Hematopoietic multipotent progenitor cell treated with erythropoietin and hydrocortisone succinate and interleukin-3 and kit ligand, for 15 days (in vitro differentiated cells): ENCODE measurements around the gene NR1D1.

Experiments
- DNase-seq: peaks from one replicate; pipeline ENCODE4 v3.0.0-alpha.2; 2015; ENCODE audit warnings: low spot score

NR1D1 gene

GRCh38 chr17:40111221-40112128, 11.1 kb upstream of the NR1D1 start:
- peak; percentile 79 for DNase-seq

GRCh38 chr17:40110026-40110845, 9.8 kb upstream of the NR1D1 start:
- DNase-seq, result no peak

DNA sequence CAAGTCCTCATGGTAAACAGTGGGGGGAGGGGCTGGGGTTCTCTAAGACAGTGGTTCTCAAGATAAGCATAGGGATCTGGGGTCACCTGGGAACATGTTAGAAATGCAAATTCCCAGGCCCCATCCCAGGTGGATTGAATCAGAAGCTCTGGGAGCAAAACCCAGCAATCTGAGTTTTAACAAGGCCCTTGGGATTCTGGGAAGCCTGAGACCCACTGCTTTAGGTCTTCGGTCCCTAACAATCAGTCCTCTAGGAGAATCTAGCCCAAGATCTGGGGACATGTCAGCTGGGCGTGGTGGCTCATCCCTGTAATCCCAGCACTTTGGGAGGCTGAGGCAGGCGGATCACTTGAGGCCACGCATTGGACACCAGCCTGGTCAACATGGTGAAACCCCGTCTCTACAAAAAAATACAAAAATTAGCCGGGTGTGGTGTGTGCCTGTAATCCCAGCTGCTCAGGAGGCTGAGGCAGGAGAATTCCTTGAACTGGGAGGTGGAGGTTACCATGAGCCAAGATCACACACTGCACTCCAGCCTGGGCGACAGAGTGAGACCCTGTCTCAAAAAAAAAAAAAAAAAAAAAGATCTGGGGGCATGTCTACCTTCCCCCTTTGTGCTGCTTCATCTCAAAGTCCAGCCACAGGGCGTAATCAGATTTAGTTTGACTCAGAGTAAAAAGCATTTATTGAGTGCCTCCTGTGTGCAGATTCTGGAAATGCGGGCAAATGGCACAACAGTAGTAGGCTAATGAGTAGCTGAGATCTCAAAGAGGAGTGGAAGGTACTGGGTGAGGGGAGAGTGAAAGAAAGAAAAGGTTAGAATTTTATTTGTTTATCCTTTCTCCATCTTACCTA, 8.8 kb upstream of the NR1D1 start:
- no peak for DNase-seq

DNA sequence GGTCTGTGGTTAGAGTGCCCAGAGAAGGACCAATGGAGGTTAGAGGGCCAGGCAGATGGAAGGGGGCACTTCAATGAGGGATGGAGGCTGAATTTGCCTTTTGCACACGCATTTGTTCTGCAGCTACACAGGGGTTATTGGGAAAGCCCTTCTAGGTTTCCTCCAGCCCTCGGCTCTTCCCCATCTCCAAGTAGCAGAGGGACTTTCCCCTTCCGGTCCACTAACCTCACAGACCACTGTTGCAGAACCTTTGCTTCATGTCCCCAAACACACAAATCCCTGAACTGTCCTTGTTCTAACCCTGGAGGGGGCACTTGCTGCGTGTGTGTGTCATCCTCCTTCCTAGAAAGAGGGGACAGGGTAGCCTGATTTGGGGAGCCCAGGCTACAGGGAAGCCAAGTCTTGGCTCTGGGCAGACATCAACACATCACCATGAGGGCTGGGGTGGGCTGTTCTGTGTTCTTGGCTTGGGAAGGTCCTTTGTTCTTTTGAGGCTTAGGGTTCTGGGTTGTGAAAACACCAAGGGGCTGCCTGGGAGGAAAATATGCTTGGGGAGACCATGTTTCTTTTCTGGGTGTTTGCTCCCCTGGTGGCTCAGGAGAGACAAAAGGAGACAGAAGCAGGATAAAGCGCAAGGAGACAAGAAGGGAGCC, 7.3 kb upstream of the NR1D1 start:
- no peak for DNase-seq

DNA sequence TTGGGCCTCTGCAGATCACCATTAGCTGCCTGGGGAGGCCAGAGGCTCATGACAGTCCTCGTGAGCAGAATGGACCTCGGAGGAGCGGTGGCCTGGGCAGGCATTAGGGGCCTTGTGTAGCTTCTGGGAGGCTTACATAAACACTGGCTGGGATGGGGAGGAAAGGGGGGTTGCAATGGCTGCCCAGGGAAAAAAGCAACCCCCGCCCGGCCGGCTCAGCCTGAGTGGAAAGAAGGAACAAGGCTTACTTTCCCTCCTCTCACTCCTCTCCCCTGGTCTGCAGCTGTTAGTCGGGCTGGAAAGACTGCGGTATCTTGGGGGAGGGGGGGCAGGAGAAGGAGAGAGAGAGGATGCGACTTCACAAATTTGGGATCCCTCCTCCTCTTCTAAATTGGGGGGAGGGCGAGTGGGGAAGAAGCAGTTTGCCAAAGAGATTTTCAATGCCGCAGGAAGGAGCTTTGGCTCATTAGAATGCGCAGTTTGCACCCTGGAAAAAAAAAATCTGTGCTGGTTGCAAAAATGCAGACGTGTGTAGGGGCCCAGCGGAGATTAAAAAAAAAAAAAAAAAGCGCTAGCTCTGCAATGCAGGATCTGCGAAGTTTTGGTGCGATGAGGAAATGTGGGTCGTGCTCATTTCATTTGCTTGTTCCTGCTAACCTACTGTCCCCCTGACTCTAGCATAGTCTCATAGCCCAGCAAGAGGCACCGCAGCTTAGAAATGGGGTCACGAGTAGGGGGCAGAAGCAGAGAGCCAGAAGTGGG, 6.6 kb upstream of the NR1D1 start:
- no peak for DNase-seq

DNA sequence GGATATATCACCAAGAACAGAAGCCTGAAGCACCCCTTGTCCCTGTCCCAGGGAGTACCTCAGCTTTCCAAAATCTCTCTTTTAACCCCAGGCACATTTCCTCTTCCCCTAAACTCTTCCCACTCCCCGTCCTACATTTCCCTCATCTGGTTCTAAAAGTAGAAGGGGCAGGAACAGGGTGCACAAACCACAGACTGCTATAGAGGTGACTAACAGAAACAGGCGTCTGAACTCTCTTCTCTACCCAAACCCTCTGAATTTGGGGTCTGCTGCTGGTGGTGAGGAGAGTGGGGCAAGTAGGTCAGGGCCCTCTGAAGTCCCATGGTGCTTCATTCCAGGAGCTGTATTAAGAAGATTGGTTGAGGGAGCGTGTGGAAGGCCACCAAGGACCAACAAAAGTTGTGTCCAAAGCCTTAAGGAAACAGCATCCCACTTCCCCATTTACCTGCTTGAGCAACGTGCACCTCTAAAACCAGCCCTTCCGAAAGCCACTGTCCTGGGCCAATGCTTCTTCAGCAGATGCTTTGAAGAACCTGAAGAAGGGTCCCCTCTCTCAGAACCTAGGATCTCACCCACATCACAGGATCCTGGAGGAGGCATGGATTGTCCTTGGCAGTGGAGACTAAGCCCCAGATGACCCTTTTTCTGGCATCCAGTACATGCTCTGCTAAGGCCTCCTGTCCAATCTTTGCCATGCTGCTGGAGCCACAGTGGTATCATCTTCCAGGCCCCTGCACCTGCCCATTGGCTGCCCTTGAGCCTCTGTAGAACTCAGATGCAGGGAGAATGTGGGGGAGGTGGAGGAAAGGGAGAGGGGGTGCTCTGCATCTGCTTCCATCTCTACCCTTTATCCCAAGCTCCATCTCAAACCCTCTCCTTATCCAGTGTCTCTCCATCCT, 5.7 kb upstream of the NR1D1 start:
- no peak for DNase-seq

DNA sequence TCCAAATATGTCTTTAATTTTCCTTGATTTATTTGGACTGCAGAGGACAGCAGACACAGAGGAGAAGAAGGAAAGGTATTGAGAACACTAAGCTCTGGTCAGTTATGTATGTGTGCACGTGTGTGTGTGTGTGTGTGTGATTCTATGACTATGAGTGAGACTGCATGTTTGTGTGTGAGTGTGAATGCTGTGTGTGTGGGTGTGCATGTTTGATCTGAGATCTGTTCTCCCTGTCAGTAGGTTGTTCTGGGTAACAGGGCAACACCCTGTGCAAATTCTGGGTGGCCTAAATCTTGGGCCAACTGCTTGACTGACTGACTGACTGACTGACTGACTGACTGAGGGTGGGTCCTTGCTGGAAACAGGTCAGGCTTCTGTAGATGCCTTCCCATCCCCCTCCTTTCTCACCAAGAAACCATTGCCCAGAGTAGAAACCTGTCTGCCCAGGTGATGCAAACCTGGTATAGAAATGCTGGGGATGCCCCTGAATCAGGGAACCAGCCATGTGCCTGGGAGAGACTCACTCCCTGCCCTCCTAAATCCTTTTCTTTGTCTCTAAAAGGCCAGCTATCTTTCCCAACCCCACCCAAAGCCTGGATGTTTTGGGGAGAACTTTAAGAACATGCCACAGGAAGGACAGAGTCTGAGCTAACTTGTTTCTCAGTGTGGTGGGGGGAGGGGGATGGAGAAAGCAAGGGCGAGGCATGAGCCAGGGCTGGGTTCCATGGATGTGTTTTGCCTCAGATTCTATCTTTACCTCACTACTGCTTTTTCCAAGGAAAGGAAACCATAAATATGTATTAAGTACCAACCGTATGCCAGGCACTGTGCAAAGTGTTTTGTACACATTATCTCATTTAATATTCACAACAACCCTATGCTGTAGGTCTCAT, 4.5 kb upstream of the NR1D1 start:
- no peak for DNase-seq

DNA sequence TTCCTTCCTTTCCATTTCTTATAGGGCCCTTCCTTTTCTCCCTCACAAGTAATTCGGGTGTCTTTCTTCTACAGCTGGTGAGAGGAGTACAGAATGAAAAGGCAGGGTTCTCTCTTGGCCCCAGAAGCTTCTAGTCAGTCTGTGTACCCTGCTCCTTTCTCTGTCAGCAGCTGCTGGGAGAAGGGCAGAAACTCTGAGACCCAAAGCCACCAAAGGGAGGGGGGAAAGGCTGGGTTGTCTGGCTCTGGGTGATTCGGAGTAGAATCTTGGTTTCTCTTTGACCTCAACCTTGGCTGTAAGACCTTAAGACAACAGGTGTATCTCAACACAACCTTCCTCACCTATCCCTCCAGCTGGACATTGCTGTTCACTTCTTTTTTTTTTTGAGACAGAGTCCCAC, 3.3 kb upstream of the NR1D1 start:
- no peak for DNase-seq

- DNase-seq, result no peak
Measured at GRCh38 chr17:40103071-40103661, 2.8 kb upstream of the NR1D1 start.

DNA sequence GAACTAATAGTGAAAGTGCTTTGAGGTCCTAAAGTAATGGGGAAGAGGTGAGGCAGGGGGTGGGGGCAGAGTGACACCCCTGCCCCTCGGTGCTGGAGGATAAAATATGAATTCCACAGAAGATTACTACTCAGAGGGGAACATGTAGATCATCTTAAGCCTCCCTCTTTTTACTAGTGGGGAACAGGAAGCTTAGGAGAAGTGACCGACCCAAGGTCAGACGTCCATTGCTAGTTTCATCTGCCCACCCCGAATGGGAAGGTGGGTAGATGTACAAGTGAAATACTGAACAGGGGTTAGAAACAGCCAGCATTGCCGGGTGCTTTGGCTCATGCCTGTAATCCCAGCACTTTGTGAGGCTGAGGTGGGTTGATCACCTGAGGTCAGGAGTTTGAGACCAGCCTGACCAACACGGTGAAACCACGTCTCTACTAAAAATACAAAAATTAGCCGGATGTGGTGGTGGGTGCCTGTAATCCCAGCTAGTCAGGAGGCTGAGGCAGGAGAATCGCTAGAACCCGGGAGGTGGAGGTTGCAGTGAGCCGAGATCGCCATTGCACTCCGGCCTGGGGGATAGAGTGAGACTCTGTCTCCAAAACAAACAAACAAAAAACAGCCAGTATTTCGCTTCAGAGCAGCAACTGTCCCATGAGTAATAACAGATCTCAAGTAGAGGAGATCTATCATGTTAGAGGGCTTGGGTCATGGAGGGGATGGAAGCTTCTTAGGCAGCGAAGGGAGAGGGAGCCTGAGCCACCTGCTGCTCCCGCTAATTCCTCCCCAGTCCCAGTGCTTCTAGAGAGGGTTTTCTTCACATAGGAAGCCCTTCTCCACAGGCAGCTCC, 1.2 kb upstream of the NR1D1 start:
- no peak for DNase-seq

DNA sequence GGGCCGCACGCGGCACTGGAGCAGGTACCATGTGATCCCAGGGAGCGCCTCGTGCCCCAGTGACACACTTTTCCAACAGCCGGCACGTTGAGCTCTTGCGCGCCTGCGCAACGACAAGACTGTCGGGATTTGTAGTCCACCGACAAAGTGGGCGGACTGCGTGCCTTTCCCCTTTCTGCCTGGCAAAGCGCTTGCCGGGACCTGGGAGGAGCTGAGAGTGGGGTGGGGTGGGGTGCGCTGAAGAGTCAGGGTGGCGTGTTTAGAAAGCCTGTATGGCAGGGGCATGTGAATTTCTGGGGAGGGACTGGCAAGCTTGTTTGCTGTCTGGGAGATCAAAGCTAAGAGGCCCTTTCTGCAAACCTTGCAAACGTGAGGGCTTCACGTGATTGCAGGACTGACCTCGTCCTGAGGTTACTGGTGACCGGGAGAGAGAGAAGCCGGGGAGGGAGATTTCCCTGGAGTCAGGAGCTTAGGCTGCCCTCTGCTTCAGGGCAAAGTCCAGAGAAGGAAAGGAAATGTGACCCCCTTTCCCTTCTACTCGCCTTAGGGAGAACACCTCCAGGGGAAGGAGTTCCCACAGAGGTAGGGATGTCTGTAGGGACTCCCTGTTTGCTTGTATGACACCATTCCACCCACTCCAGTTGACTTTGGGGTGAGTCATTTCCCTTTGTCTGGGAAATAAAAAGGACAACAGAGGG, 429 bp upstream of the NR1D1 start:
- peak; percentile 91 for DNase-seq

DNA sequence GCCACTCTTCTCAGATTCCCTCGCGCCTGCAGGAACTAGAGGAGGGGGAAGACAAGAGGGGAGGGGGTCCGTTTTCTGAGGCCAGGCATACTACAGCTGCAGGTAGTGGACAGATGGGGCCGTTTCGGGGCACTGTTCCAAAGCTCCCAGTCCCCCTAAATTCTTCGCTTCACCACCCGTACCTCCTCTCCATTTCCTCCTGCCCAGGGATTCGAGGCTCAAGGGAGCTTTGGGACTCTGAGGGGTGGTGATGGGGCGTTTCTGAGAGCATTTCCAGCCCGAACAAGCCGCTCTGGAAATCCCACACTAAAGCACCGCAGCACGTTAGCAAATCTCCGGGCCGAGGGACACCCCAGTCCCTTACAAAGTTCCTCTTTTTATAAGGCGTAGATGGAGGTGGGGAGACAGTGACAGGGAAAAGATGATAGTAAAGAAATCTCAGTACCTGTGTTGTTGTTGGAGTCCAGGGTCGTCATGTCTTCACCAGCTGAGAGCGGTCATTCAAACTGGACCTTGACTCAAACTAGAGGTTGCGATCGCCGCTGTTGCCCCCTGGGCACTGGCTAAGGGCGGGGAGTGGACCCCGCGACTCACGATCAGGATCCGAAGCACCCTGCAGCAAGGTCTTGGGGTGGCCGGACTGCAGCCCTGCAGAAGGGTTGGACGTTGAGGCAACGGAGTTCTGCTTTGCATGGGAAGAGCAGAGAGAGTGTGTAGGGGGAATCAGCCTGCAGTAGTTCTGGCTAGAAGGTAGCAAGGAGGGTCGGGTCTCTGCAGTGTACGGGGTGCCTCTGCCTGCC, 570 bp downstream of the NR1D1 start:
- DNase-seq, result no peak

DNA sequence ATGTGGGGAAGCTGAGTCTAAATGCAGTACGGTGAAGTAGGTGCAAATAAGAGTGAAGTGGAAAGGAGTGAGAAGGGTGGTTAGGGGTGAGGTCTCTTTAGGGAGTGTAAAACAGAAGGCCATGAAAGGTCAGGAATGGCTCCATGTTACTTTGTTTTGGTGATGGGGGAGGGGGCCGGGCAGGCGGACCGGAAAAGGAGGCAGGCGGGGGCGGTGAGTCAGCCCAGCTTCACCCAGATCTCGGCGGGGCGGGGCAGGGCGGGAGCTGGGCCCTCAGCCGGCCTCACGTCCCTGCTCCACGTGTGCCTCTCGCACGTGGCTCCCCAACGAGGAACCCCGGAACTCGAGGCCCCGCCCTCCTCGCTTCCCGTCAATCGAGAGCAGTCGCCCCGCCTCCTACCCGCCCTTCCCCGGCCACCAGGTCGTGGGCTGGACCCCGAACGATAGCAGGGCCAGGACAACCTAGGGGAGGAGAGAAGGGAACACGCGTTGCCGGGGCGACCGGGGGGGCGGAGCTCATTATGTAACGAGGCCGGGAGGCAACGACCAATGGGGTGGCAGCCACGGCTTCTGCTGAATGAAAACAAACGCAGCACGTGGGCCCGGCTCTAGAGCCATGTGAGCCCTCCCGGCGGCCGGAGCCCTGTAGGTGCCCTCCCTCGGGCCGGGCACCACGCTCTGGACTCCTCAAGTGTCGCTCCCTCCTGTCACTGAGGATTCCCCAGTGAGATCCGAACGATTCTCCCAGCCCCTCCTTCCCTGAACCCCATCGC, 1.4 kb downstream of the NR1D1 start:
- DNase-seq, result peak; percentile 97

GRCh38 chr17:40097931-40098845, 2.2 kb downstream of the NR1D1 start:
- DNase-seq, result no peak
